Vagina (tissue), 2 donors: ENCODE data around the gene RDH11.

ENCODE experiments used
- POLR2A ChIP-seq, 2 donors: fragments of 450-650 bp; IDR thresholded peaks; one replicate each; pipeline ENCODE4 v1.6.1; 2017; ENCODE audit warnings: antibody characterized with exemption in 2 of 2, mild to moderate bottlenecking in 2 of 2, moderate library complexity in 2 of 2
- TF ChIP-seq, protein P1 (sequence below), 3 experiments: fragments of 450-650 bp in 2 of 3; fragments of 200-600 bp in 1 of 3; sonication (generic) in 1 of 3; IDR thresholded peaks; one replicate each; pipeline ENCODE4 v1.5.1; 2017 to 2019; ENCODE audit warnings: antibody characterized with exemption in 3 of 3, mild to moderate bottlenecking in 2 of 3, moderate library complexity in 2 of 3

DNA sequence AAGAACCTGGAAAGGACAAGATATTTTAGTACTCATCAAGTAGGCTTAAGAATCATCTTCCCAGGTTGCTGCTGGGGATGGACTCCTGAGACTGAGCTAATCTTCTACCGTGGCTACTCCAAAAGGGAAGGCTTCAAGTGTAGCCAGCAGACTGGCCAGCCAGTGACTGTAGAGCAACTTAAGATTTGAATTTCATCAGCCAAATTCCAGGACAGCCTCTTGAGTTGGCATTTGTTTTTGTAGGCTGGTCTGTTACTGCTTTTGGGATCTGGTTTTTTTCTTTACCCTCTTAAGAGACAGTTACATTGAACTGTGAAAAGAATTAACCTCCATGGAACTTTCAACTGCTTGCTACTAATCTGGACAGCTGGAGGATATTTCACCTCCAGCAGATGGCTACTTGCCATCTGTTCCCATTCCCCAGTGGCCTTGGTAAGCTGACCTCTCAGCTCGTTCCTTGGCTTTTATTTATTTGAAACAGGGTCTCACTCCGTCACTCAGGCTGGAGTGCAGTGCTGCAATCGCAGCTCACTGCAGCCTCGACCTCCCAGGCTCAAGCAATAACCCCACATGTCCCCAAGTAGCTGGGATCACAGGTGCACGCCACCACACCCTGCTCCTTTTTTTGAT is 41.8 kb downstream of the RDH11 start:
- TF ChIP-seq, protein P1, sequence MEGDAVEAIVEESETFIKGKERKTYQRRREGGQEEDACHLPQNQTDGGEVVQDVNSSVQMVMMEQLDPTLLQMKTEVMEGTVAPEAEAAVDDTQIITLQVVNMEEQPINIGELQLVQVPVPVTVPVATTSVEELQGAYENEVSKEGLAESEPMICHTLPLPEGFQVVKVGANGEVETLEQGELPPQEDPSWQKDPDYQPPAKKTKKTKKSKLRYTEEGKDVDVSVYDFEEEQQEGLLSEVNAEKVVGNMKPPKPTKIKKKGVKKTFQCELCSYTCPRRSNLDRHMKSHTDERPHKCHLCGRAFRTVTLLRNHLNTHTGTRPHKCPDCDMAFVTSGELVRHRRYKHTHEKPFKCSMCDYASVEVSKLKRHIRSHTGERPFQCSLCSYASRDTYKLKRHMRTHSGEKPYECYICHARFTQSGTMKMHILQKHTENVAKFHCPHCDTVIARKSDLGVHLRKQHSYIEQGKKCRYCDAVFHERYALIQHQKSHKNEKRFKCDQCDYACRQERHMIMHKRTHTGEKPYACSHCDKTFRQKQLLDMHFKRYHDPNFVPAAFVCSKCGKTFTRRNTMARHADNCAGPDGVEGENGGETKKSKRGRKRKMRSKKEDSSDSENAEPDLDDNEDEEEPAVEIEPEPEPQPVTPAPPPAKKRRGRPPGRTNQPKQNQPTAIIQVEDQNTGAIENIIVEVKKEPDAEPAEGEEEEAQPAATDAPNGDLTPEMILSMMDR (IDR thresholded peaks at IDR 0.05), result no peak
- no peak for TF ChIP-seq POLR2A (IDR thresholded peaks at IDR 0.05)
